Hepatocyte (in vitro differentiated cells): Measurements from ENCODE around the gene ABCA13.

ENCODE experiments used
- EZH2phosphoT487 ChIP-seq: fragments of 200-600 bp; sonication (generic); IDR thresholded peaks from one replicate; pipeline ENCODE4 v1.6.1; 2018; ENCODE audit warnings: antibody characterized with exemption, mild to moderate bottlenecking, low read depth, moderate library complexity; ENCODE audit not compliant: unreplicated experiment, severe bottlenecking
- TF ChIP-seq, protein P1 (sequence below): fragments of 200-600 bp; sonication (generic); IDR thresholded peaks from 2 replicates; pipeline ENCODE4 v1.5.1; 2016; ENCODE audit warnings: antibody characterized with exemption, mild to moderate bottlenecking; ENCODE audit not compliant: poor library complexity

DNA sequence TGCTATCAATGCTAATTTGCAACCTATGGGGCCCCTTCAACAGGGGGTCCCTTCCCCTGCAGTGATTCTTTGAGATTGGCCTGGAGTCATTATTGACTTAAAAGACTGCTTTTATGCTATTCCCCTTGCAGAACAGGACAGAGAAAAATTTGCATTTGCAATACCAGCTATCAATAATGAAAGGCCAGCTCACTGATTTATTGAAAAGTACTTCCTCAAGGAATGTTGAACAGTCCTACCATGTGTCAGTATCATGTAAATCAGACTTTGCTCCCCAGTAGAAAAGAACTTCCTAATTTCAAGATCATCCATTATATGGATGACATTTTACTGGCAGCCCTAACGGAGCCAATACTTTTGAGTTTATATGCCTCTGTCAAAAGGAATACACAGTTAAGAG is 29.7 kb upstream of the ABCA13 start:
- TF ChIP-seq, protein P1, sequence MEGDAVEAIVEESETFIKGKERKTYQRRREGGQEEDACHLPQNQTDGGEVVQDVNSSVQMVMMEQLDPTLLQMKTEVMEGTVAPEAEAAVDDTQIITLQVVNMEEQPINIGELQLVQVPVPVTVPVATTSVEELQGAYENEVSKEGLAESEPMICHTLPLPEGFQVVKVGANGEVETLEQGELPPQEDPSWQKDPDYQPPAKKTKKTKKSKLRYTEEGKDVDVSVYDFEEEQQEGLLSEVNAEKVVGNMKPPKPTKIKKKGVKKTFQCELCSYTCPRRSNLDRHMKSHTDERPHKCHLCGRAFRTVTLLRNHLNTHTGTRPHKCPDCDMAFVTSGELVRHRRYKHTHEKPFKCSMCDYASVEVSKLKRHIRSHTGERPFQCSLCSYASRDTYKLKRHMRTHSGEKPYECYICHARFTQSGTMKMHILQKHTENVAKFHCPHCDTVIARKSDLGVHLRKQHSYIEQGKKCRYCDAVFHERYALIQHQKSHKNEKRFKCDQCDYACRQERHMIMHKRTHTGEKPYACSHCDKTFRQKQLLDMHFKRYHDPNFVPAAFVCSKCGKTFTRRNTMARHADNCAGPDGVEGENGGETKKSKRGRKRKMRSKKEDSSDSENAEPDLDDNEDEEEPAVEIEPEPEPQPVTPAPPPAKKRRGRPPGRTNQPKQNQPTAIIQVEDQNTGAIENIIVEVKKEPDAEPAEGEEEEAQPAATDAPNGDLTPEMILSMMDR, result no peak
- no peak for TF ChIP-seq EZH2phosphoT487
